Effector memory CD4-positive, alpha-beta T cell (primary cell): Measurements from ENCODE around the gene MOV10L1.

Experiments used
- DNase-seq, 3 donors: peaks; one replicate each; pipeline ENCODE4 v3.0.0-alpha.2; 2020
- H3K27ac ChIP-seq: 2 replicates; pipeline ENCODE4 v1.7.0; 2013; ENCODE audit warnings: mild to moderate bottlenecking, low read length, moderate library complexity; ENCODE audit not compliant: insufficient read depth, poor library complexity, severe bottlenecking
- H3K27me3 ChIP-seq: replicated peaks from 2 replicates; pipeline ENCODE4 v1.7.0; 2013; ENCODE audit warnings: mild to moderate bottlenecking, low read length; ENCODE audit not compliant: insufficient read depth, control insufficient read depth, poor library complexity, severe bottlenecking
- H3K36me3 ChIP-seq: 2 replicates; pipeline ENCODE4 v1.7.0; 2013; ENCODE audit warnings: mild to moderate bottlenecking, low read length, moderate library complexity; ENCODE audit not compliant: control insufficient read depth, insufficient read depth
- H3K4me1 ChIP-seq: 2 replicates; pipeline ENCODE4 v1.7.0; 2013; ENCODE audit warnings: low read length, mild to moderate bottlenecking; ENCODE audit not compliant: control insufficient read depth, insufficient read depth, poor library complexity, severe bottlenecking
- H3K4me3 ChIP-seq: 2 replicates; pipeline ENCODE4 v1.7.0; 2013; ENCODE audit warnings: low read length, low read depth, mild to moderate bottlenecking; ENCODE audit not compliant: insufficient read depth, poor library complexity, severe bottlenecking
- H3K9me3 ChIP-seq: 2 replicates; pipeline ENCODE4 v1.7.0; 2013; ENCODE audit warnings: mild to moderate bottlenecking, low read length, moderate library complexity; ENCODE audit not compliant: control insufficient read depth

The MOV10L1 gene

DNA sequence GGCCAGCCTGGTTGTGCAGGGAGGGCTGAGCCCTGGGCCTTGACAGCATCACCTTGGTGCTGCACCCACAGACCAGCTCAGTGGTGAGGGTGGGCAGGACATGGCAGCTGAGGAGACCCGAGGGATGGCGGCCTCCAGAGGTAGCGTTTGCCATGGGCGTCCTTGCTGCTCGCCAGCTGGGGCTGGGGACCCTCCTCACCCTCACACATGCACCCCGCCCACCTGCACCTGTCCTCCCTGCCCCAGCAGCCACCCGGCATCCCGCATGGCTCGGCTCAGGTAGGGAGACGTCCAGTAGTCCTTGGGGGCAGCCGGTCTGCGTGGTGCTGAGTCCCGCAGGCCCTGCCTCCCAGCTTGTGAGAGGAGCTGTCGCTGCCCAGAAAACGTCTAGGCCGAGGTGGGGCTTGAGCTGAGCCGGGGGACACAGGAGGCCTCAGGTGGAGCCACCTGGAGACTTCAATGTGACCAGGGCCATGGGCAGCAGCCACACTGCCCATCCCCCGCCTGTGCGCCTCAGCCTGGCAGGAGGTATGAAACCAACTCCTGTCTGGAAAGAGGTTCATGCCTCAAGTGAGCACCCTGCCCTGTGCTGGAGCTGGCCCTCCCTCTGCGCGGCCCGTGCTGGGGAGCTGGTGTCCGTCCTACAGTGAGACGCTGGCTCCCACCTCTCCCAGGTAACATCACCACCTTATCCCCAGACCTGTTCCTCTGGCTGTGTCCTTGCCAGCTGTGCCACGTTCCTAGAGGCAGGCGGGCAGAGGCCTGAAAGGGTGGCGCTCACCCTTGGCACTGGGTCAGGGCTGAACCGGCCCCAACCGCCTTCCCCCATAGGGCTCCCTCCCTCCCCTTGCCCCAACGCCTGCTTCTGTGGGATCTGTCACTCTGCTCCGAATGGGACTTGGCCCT is 92.6 kb downstream of the MOV10L1 start:
- Histone ChIP-seq H3K27me3 (no peaks in the 10 kb centered on the region), H3K9me3 (no peaks in the 10 kb centered on the region), H3K4me1 (peaks cover 15% of the 10 kb centered on the region), H3K36me3 (no peaks in the 10 kb centered on the region), H3K4me3 (no peak overlapping the region), H3K27ac (no peak overlapping the region)
- DNase-seq = no peak

GRCh38 chr22:50183141-50183971 is 93.5 kb downstream of the MOV10L1 start:
- Histone ChIP-seq H3K4me3 (no peak overlapping the region), H3K27ac (no peak overlapping the region), H3K4me1 (peaks cover 17% of the 10 kb centered on the region), H3K9me3 (no peaks in the 10 kb centered on the region), H3K27me3 (no peaks in the 10 kb centered on the region), H3K36me3 (no peaks in the 10 kb centered on the region)
- DNase-seq = no peak

GRCh38 chr22:50184004-50184901 is 94.4 kb downstream of the MOV10L1 start:
- no peaks in the 10 kb centered on the region for H3K36me3 ChIP-seq
- no peaks in the 10 kb centered on the region for H3K27me3 ChIP-seq
- peaks cover 26% of the 10 kb centered on the region for H3K4me1 ChIP-seq
- DNase-seq = no peak
- H3K9me3 ChIP-seq = no peaks in the 10 kb centered on the region
- no peak overlapping the region for H3K27ac ChIP-seq
- H3K4me3 ChIP-seq = no peak overlapping the region

DNA sequence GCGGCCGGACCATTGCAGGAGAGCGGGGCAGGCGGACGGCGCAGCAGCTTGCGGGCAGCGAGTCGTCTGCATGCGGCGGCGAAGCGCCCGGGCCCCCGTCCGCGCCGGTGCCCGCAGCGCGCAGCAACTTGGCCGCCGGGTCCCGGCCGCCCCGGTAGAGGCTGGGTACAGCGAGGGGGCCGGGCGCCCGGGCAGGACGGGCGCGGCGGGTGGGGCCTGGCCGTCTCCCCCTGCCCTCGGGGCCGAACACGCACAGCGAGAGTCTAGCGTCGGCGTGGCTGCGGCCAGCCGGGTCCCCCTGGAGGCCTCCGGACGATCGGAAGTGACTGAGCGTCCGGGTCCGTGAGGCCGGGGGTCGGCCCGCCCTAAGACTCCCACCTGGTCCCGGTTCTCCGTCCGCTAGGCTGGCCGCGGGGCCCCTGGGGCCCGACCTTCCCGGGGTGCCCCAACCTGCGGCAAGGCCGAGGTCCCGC is 95.1 kb downstream of the MOV10L1 start:
- no peak overlapping the region for H3K27ac ChIP-seq
- peaks cover 33% of the 10 kb centered on the region for H3K4me1 ChIP-seq
- no peak for DNase-seq
- peak overlapping the region; percentile 58 for H3K4me3 ChIP-seq
- H3K36me3 ChIP-seq = no peaks in the 10 kb centered on the region
- no peaks in the 10 kb centered on the region for H3K27me3 ChIP-seq
- H3K9me3 ChIP-seq = no peaks in the 10 kb centered on the region

GRCh38 chr22:50185375-50186087 is 95.7 kb downstream of the MOV10L1 start, which contains the start of gene TRABD:
TRABD (plus strand) TSS chr22:50185913; CDS start chr22:50193061, 7,148 bp downstream.
- Histone ChIP-seq H3K4me1 (peaks cover 37% of the 10 kb centered on the region), H3K27ac (peak within 1 kb of the TSS; percentile 70), H3K4me3 (peak within 1 kb of the TSS; percentile 69), H3K36me3 (no peaks in the 10 kb centered on the region), H3K9me3 (no peaks in the 10 kb centered on the region), H3K27me3 (no peaks in the 10 kb centered on the region)
- peak; percentile 81 to 83 (median 81) for DNase-seq

GRCh38 chr22:50186181-50186714 is 96.4 kb downstream of the MOV10L1 start:
- H3K27ac ChIP-seq = peak overlapping the region; percentile 70
- no peaks in the 10 kb centered on the region for H3K36me3 ChIP-seq
- no peak for DNase-seq
- no peaks in the 10 kb centered on the region for H3K27me3 ChIP-seq
- H3K4me3 ChIP-seq = peak overlapping the region; percentile 69
- peaks cover 44% of the 10 kb centered on the region for H3K4me1 ChIP-seq
- no peaks in the 10 kb centered on the region for H3K9me3 ChIP-seq

DNA sequence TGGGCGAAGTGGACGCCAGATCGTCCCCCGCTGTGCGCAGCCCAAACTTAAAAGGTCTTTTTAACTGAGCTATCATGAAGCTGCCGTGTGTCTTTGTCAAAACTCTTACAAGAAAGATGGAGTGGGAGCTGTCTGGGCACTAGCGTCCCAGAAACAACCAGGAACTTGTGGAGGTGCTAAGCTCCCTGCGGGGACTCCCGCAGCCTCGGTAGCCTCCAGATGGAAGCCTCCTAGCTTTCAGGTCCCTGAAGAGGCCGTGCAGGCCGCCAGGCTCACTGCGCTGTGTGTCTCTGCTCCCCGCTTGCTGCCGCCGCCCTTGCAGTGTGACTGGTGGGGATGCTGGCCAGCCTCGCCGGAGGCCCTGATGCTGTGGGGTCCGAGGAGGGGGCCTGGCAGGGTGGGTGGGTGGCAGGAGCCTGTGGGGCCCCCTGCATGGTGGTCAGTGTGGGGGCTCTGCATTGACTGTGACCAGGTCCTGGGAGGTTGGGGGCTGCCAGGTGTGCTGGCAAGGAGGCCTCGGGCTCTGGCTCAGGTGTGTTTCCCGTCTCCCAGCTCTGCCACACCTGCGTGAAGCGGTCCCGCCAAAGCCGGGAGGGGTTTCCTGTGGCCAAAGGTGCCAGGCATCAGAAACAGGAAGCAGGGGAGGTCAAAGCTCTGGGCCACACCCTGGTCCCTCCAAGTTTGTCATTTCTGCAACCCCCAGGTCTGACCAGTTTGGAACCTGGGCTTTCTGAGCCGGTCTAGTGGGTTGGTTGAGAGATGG is 97.1 kb downstream of the MOV10L1 start:
- Histone ChIP-seq H3K9me3 (no peaks in the 10 kb centered on the region), H3K4me1 (peaks cover 51% of the 10 kb centered on the region), H3K27me3 (no peaks in the 10 kb centered on the region), H3K4me3 (peak overlapping the region; percentile 69), H3K36me3 (no peaks in the 10 kb centered on the region), H3K27ac (peak overlapping the region; percentile 70)
- no peak for DNase-seq

GRCh38 chr22:50188356-50188755 is 98.5 kb downstream of the MOV10L1 start:
- Histone ChIP-seq H3K4me1 (peaks cover 65% of the 10 kb centered on the region), H3K36me3 (peaks cover under 1% of the 10 kb centered on the region), H3K27ac (peak overlapping the region; percentile 96), H3K4me3 (no peak overlapping the region), H3K27me3 (no peaks in the 10 kb centered on the region), H3K9me3 (no peaks in the 10 kb centered on the region)
- no peak for DNase-seq
